ENCODE results near the gene RUSC1. TPM values are rescaled to one million over a fixed set of nuclear protein-coding genes. Genes with fewer than 3 reads are reported as not detected.

RUSC1 gene
- total RNA-seq, 1 experiment from 2014 or later, result 44.4 TPM

DNA sequence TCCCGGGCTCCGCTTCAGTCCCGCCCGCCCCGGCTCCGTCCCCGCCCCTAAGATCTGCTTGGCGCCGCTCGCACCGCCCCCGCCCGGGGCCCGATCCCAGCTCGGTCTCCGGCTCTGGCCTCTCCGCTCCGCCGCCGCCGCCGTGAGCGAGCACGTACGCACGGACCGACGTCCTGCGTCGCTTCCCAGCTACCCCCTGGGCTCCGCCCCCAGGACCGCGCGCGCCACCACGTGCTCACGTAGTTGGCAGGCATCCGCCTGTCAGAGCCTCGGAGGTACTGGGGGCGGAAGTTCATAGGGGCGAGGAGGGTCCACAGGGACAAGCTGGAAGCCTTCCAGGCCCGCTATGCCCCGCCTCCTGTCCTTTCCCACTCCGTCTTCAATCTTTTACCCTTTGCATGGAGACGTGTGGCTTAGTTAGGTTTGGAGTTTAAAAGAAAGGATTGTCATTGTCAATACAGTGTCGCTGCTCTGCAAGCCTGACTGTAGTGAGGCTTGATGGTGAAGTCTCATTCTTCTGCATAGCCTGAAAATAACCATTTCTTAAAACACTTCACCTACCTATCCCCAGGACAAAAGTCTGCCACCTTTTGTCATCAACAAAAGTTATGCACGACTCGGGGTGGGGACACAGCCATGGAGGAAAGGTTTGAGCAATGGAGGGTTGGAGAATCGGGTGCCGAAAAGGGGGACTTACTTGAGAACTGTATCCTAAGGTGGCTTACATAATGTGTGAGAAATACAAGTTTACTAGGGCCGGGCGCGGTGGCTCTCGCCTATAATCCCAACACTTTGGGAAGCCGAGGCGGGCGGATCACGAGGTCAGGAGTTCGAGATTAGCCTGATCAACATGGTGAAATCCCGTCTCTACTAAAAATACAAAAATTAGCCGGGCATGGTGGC is 47.1 kb upstream of the RUSC1 start, which contains the start of gene CLK2:
Gene CLK2 (minus strand): TSS at position 162 of the 903 bp plus-strand sequence. CDS start 2,527 bp downstream, outside the sequence.
- Histone ChIP-seq H3K4me1 (0 out of 2 replicates have a peak, but pooled peaks cover 8% of the 10 kb centered on the region), H3K4me3 (ENCODE audit: low read depth, low read length) (peak within 1 kb of the TSS; percentile 75), H3K9me3 (no peaks in the 10 kb centered on the region), H3K27me3 (replicated peaks; ENCODE audit: control insufficient read depth, insufficient read depth, low read length) (no peaks in the 10 kb centered on the region), H3K36me3 (ENCODE audit: control insufficient read depth, insufficient read depth, low read length) (peaks cover 6% of the 10 kb centered on the region)
- no peaks in the 10 kb centered on the region for H3K9me3 Mint-ChIP-seq (ENCODE audit: unreplicated experiment)
- H3K27me3 Mint-ChIP-seq (ENCODE audit: insufficient read depth, unreplicated experiment), result no peaks in the 10 kb centered on the region
- ChIA-PET CTCF (interaction anchor here (0.6 to 1.9 kb wide), 10 partner anchors 12 to 101 kb away, joined by 3 to 33 read pairs (median 8); partner anchors contain the start of genes ENTREP3, FDPS, KRTCAP2 and SCAMP3), POLR2A (interaction anchor here (0.5 to 2.0 kb wide), 14 partner anchors 12 to 1030 kb away, joined by 3 to 18 read pairs (median 6); partner anchors contain the start of genes ENTREP3, FDPS, SCAMP3 and SYT11)
- BruUV-seq (replicated peaks), result no TSS peak
- H3K4me1 Mint-ChIP-seq (ENCODE audit: low read depth, unreplicated experiment), result peaks cover 20% of the 10 kb centered on the region
- H3K27ac Mint-ChIP-seq (ENCODE audit: unreplicated experiment), result peak within 1 kb of the TSS; percentile 87
- peak; percentile 98 for DNase-seq
- H3K36me3 Mint-ChIP-seq (ENCODE audit: insufficient read depth, unreplicated experiment), result peaks cover 58% of the 10 kb centered on the region
- TF ChIP-seq, protein P1, sequence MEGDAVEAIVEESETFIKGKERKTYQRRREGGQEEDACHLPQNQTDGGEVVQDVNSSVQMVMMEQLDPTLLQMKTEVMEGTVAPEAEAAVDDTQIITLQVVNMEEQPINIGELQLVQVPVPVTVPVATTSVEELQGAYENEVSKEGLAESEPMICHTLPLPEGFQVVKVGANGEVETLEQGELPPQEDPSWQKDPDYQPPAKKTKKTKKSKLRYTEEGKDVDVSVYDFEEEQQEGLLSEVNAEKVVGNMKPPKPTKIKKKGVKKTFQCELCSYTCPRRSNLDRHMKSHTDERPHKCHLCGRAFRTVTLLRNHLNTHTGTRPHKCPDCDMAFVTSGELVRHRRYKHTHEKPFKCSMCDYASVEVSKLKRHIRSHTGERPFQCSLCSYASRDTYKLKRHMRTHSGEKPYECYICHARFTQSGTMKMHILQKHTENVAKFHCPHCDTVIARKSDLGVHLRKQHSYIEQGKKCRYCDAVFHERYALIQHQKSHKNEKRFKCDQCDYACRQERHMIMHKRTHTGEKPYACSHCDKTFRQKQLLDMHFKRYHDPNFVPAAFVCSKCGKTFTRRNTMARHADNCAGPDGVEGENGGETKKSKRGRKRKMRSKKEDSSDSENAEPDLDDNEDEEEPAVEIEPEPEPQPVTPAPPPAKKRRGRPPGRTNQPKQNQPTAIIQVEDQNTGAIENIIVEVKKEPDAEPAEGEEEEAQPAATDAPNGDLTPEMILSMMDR (IDR thresholded peaks at IDR 0.05; ENCODE audit: insufficient read depth in 1 of 2, low read depth in 1 of 2, low read length in 1 of 2, severe bottlenecking in 1 of 2, unreplicated experiment in 1 of 2), result no peak
- H3K4me3 Mint-ChIP-seq (ENCODE audit: unreplicated experiment), result peak within 1 kb of the TSS; percentile 97
- intact Hi-C loops (cut with micrococcal nuclease; ENCODE audit: unreplicated experiment), result loop anchor here (1.0 kb wide), 4 partner anchors 11 to 50 kb away; partner anchors contain the start of gene SCAMP3

DNA sequence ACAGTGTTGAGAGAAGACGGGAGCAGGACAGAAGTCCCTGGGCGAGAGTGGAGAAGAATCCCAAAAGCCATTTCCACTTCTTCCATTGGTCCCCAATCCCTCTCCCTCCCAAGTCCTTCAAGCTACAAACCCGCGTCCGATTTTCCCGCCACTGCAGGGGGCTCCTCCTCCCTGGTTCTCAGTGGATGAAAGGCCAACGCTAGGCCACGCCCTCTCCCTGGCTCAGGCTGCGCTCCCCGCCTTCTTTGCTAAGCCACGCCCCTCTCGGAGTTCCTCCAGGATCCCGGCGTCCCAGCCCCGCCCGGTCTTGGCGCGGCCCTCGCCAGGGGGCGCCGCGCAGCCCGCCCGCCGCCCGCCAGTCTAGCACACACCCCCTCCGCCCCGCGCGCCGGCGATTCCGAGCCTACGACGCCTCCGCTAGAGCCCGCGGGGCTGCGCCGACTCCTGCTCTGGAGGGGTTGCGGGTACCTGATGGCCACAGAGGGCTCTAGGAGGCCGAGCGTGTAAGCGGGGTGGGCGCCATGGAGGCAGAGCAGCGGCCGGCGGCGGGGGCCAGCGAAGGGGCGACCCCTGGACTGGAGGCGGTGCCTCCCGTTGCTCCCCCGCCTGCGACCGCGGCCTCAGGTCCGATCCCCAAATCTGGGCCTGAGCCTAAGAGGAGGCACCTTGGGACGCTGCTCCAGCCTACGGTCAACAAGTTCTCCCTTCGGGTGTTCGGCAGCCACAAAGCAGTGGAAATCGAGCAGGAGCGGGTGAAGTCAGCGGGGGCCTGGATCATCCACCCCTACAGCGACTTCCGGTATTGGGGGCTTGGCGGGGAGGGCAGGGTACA is 43.4 kb upstream of the RUSC1 start, which contains the start of gene HCN3:
Gene HCN3 (plus strand): TSS at position 394 of the 832 bp plus-strand sequence. CDS start 128 bp downstream, at position 522.
- Histone ChIP-seq H3K4me1 (0 out of 2 replicates have a peak, but pooled peaks cover 8% of the 10 kb centered on the region), H3K36me3 (ENCODE audit: control insufficient read depth, insufficient read depth, low read length) (peaks cover 2% of the 10 kb centered on the region; the same call in 1 of the 2 replicates), H3K4me3 (ENCODE audit: low read depth, low read length) (peak within 1 kb of the TSS; percentile 87), H3K9me3 (no peaks in the 10 kb centered on the region), H3K27me3 (replicated peaks; ENCODE audit: control insufficient read depth, insufficient read depth, low read length) (no peaks in the 10 kb centered on the region)
- TSS peak; percentile 18 for BruUV-seq (replicated peaks)
- Mint-ChIP-seq H3K27me3 (ENCODE audit: insufficient read depth, unreplicated experiment) (no peaks in the 10 kb centered on the region), H3K4me3 (ENCODE audit: unreplicated experiment) (peak within 1 kb of the TSS; percentile 47), H3K27ac (ENCODE audit: unreplicated experiment) (no peak within 1 kb of the TSS), H3K36me3 (ENCODE audit: insufficient read depth, unreplicated experiment) (peaks cover 30% of the 10 kb centered on the region), H3K9me3 (ENCODE audit: unreplicated experiment) (no peaks in the 10 kb centered on the region), H3K4me1 (ENCODE audit: low read depth, unreplicated experiment) (peaks cover 25% of the 10 kb centered on the region)
- peak; percentile 98 to 99 for DNase-seq
- intact Hi-C loops (cut with micrococcal nuclease; ENCODE audit: unreplicated experiment), result loop anchor here (1.0 kb wide), 1 partner anchor 46 kb away; no protein-coding TSS in a partner anchor
- ChIA-PET POLR2A (interaction anchor here (0.6 to 1.0 kb wide), 3 partner anchors 46 to 657 kb away, joined by 3 to 6 read pairs (median 4); partner anchors contain the start of gene KHDC4), CTCF (interaction anchor here (0.6 to 1.4 kb wide), 15 partner anchors 9 to 473 kb away, joined by 3 to 20 read pairs (median 5); partner anchors contain the start of genes FDPS and SCAMP3)
- TF ChIP-seq, protein P1 (IDR thresholded peaks at IDR 0.05; ENCODE audit: insufficient read depth in 1 of 2, low read depth in 1 of 2, low read length in 1 of 2, severe bottlenecking in 1 of 2, unreplicated experiment in 1 of 2), result peak; percentile 47 to 79
